ENCODE results near the gene MORN5.

- TF ChIP-seq CTCF (IDR thresholded peaks at IDR 0.05; ENCODE audit: low read depth, low read length) (no peak), POLR2A (IDR thresholded peaks at IDR 0.05; ENCODE audit: extremely low read depth, insufficient read length) (no peak), MAX (IDR thresholded peaks at IDR 0.05; ENCODE audit: low read depth, low read length) (no peak)
Measured at GRCh38 chr9:122121931-122122330, 37.8 kb upstream of the MORN5 start.
